ENCODE measurements around the gene SLC12A8.

Gene SLC12A8

GRCh38 chr3:125212509-125213363, at the start of gene SLC12A8:
Gene SLC12A8 (minus strand): TSS chr3:125212748. CDS start chr3:125211349, 1,399 bp downstream.
- DNase-seq, result no peak

- DNase-seq, result no peak
Observed at GRCh38 chr3:125262161-125262560, 49.6 kb upstream of the SLC12A8 start.

- no peak for DNase-seq
Observed at GRCh38 chr3:125261031-125261430, 48.5 kb upstream of the SLC12A8 start.

- DNase-seq, result no peak
Observed at GRCh38 chr3:125260158-125260557, 47.6 kb upstream of the SLC12A8 start.

- no peak for DNase-seq
Observed at GRCh38 chr3:125257536-125257935, 45.0 kb upstream of the SLC12A8 start.

GRCh38 chr3:125256675-125257074, 44.1 kb upstream of the SLC12A8 start:
- DNase-seq, result no peak

GRCh38 chr3:125250973-125251372, 38.4 kb upstream of the SLC12A8 start:
- DNase-seq, result no peak

GRCh38 chr3:125246237-125246636, 33.7 kb upstream of the SLC12A8 start:
- no peak for DNase-seq

GRCh38 chr3:125245521-125245920, 33.0 kb upstream of the SLC12A8 start:
- no peak for DNase-seq

- no peak for DNase-seq
Observed at GRCh38 chr3:125240496-125240895, 27.9 kb upstream of the SLC12A8 start.

- DNase-seq, result no peak
Observed at GRCh38 chr3:125239266-125239665, 26.7 kb upstream of the SLC12A8 start.

GRCh38 chr3:125238759-125239158, 26.2 kb upstream of the SLC12A8 start:
- DNase-seq, result no peak

- no peak for DNase-seq
Observed at GRCh38 chr3:125236331-125236903, 23.9 kb upstream of the SLC12A8 start.

- DNase-seq, result no peak
Observed at GRCh38 chr3:125234831-125235230, 22.3 kb upstream of the SLC12A8 start.

GRCh38 chr3:125232401-125232800, 19.9 kb upstream of the SLC12A8 start:
- no peak for DNase-seq

- no peak for DNase-seq
Observed at GRCh38 chr3:125231895-125232294, 19.3 kb upstream of the SLC12A8 start.

- no peak for DNase-seq
Observed at GRCh38 chr3:125229707-125230106, 17.2 kb upstream of the SLC12A8 start.

GRCh38 chr3:125229168-125229567, 16.6 kb upstream of the SLC12A8 start:
- DNase-seq, result no peak

- no peak for DNase-seq
Observed at GRCh38 chr3:125221831-125222230, 9.3 kb upstream of the SLC12A8 start.

- DNase-seq, result no peak
Observed at GRCh38 chr3:125220727-125221429, 8.3 kb upstream of the SLC12A8 start.

- no peak for DNase-seq
Observed at GRCh38 chr3:125220183-125220582, 7.6 kb upstream of the SLC12A8 start.

- no peak for DNase-seq
Observed at GRCh38 chr3:125219261-125219701, 6.7 kb upstream of the SLC12A8 start.

- DNase-seq, result no peak
Observed at GRCh38 chr3:125214738-125215137, 2.2 kb upstream of the SLC12A8 start.

All from right forelimb (tissue), 1 donor.